HEK293 (cell line): Measurements from ENCODE around the gene NEURL1.

Experiments
- FEZF1 ChIP-seq: fragments of 450-650 bp; formaldehyde crosslinking; IDR thresholded peaks from 2 replicates; pipeline ENCODE4 v1.5.1; 2016; ENCODE audit warnings: missing biosample characterization, missing genetic modification characterization
- ZNF416 ChIP-seq: fragments of 450-650 bp; formaldehyde crosslinking; IDR thresholded peaks from 2 replicates; pipeline ENCODE4 v1.5.1; 2016; ENCODE audit warnings: missing biosample characterization, missing genetic modification characterization
- TF ChIP-seq, protein P1 (sequence below): IDR thresholded peaks from 2 replicates; pipeline ENCODE4 v1.6.1; 2011; ENCODE audit warnings: mild to moderate bottlenecking, low read depth, low read length, borderline replicate concordance
- TF ChIP-seq, protein P2 (sequence below): fragments of 450-650 bp; formaldehyde crosslinking; IDR thresholded peaks from 2 replicates; pipeline ENCODE4 v1.5.1; 2016; ENCODE audit warnings: missing biosample characterization, missing genetic modification characterization
- TF ChIP-seq, protein P3 (sequence below): fragments of 450-650 bp; formaldehyde crosslinking; IDR thresholded peaks from 2 replicates; pipeline ENCODE4 v1.5.1; 2016; ENCODE audit warnings: missing biosample characterization, missing genetic modification characterization

DNA sequence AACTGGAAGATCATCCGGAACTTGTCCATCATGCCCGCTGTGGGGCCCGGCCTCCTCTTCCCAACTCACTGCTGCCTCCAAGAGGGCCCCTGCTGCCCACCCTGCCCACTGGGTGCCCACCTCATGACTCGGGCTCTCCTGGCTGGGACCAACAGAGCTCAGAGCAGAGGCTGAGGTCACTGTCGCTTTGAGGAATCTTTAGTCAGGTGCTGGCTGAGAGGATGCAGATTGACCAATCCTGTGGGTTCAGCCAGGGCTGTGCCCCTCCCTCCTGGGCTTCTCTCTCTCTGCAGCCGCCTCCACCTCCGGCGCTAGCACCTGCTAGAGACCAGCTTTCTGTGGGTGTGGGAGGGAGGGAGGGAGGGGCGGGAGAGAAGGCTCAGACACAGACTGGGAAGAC lies 34.8 kb upstream of the NEURL1 start, which contains the start of gene CALHM1:
- TF ChIP-seq FEZF1 (tag by site-specific recombination) (no peak), ZNF416 (tag by site-specific recombination) (no peak)
- TF ChIP-seq, protein P1, sequence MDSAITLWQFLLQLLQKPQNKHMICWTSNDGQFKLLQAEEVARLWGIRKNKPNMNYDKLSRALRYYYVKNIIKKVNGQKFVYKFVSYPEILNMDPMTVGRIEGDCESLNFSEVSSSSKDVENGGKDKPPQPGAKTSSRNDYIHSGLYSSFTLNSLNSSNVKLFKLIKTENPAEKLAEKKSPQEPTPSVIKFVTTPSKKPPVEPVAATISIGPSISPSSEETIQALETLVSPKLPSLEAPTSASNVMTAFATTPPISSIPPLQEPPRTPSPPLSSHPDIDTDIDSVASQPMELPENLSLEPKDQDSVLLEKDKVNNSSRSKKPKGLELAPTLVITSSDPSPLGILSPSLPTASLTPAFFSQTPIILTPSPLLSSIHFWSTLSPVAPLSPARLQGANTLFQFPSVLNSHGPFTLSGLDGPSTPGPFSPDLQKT, result no peak
- TF ChIP-seq, protein P2, sequence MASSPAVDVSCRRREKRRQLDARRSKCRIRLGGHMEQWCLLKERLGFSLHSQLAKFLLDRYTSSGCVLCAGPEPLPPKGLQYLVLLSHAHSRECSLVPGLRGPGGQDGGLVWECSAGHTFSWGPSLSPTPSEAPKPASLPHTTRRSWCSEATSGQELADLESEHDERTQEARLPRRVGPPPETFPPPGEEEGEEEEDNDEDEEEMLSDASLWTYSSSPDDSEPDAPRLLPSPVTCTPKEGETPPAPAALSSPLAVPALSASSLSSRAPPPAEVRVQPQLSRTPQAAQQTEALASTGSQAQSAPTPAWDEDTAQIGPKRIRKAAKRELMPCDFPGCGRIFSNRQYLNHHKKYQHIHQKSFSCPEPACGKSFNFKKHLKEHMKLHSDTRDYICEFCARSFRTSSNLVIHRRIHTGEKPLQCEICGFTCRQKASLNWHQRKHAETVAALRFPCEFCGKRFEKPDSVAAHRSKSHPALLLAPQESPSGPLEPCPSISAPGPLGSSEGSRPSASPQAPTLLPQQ (tag by site-specific recombination), result no peak
- TF ChIP-seq, protein P3, sequence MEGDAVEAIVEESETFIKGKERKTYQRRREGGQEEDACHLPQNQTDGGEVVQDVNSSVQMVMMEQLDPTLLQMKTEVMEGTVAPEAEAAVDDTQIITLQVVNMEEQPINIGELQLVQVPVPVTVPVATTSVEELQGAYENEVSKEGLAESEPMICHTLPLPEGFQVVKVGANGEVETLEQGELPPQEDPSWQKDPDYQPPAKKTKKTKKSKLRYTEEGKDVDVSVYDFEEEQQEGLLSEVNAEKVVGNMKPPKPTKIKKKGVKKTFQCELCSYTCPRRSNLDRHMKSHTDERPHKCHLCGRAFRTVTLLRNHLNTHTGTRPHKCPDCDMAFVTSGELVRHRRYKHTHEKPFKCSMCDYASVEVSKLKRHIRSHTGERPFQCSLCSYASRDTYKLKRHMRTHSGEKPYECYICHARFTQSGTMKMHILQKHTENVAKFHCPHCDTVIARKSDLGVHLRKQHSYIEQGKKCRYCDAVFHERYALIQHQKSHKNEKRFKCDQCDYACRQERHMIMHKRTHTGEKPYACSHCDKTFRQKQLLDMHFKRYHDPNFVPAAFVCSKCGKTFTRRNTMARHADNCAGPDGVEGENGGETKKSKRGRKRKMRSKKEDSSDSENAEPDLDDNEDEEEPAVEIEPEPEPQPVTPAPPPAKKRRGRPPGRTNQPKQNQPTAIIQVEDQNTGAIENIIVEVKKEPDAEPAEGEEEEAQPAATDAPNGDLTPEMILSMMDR (tag by site-specific recombination), result no peak
